ENCODE measurements around the gene FARS2.

GRCh38 chr6:5315881-5316280 is 54.6 kb downstream of the FARS2 start:
- TF ChIP-seq EZH2 (IDR thresholded peaks at IDR 0.05; ENCODE audit: low read length, missing control alignments) (no peak), CTCF (conservative IDR thresholded peaks at IDR 0.05 in 1 of 2, IDR thresholded peaks at IDR 0.05 in 1 of 2; ENCODE audit: low read depth in 1 of 2, low read length in 2 of 2) (no peak)

Measured in fibroblast of lung (primary cell).